ENCODE data around the gene ACP1. TPM values are rescaled to one million over a fixed set of nuclear protein-coding genes. Genes with fewer than 3 reads are reported as not detected.

The ACP1 gene
- total and polyA plus RNA-seq, 7 donors = 62.6 to 162 (median 86.1) TPM

- TF ChIP-seq POLR2AphosphoS5 (IDR thresholded peaks at IDR 0.05) = no peak
- no peak for TF ChIP-seq CTCF (IDR thresholded peaks at IDR 0.05)
- no peak for TF ChIP-seq POLR2A (IDR thresholded peaks at IDR 0.05)
- no peak for TF ChIP-seq EP300 (IDR thresholded peaks at IDR 0.05)
Measured at GRCh38 chr2:228115-228514, 36.6 kb upstream of the ACP1 start.

GRCh38 chr2:228518-229278 lies 36.0 kb upstream of the ACP1 start:
- Histone ChIP-seq H3K9me3 (no peaks in the 10 kb centered on the region), H3K4me3 (no peak overlapping the region), H3K36me3 (peaks cover 0 to 79% (median 8%) of the 10 kb centered on the region in 4 donors), H3K27ac (no peak overlapping the region), H3K27me3 (no peaks in the 10 kb centered on the region), H3K4me1 (no peaks in the 10 kb centered on the region)
- WGBS, 2 donors = 94 to 96% methylated on average over 8 of the region's 8 CpGs
- no peak for DNase-seq
- intact Hi-C loops (cut with DNase I) = no loop called here
- TF ChIP-seq CTCF (IDR thresholded peaks at IDR 0.05) (no peak), EP300 (IDR thresholded peaks at IDR 0.05) (no peak)

More at GRCh38 chr2:228115-228514, 36.6 kb upstream of the ACP1 start:
- no peak overlapping the region for H3K4me3 ChIP-seq
- no peak for DNase-seq
- 94 to 97% methylated on average over 9 of the region's 9 CpGs for WGBS, 2 donors
- no peaks in the 10 kb centered on the region for H3K4me1 ChIP-seq
- no peaks in the 10 kb centered on the region for H3K27me3 ChIP-seq
- H3K27ac ChIP-seq = no peak overlapping the region
- peaks cover 0 to 79% (median 6%) of the 10 kb centered on the region in 4 donors for H3K36me3 ChIP-seq
- intact Hi-C loops (cut with DNase I) = no loop called here
- H3K9me3 ChIP-seq = no peaks in the 10 kb centered on the region

DNA sequence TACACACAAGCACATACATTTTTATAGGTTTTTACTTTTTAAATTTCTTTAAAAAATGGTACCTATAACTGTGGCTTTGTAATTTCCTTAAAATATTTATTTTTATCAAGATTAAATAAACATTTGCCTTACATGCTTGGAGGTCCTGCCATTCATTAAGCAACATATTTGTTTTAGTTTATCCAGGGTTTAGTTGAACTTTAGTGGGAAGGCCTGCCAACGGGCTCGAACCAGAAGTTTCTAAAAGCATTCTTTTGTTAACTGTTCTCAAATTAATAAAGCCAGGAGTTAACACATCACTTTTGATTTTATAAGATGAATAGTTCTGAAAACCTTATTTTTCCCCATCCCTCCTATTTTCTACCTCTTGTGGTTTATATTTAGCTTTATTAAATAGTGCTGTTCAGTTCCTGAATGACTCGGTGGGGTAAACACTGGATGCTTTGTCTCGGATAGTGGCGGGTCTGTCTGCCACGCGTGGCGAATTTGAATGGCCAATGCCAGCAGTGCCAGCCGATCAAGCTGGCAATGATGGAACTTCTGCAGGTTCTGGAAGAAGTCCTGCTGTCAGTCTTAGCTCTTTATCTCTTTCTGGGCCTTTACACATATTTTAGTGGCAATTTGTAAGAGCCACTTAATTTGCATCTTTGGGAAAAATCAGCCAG lies 33.1 kb upstream of the ACP1 start:
- no peaks in the 10 kb centered on the region for H3K4me1 ChIP-seq
- intact Hi-C loops (cut with DNase I) = no loop called here
- H3K9me3 ChIP-seq = no peaks in the 10 kb centered on the region
- DNase-seq = no peak
- H3K27ac ChIP-seq = no peak overlapping the region
- no peak overlapping the region for H3K4me3 ChIP-seq
- no peaks in the 10 kb centered on the region for H3K27me3 ChIP-seq
- TF ChIP-seq CTCF (IDR thresholded peaks at IDR 0.05) (no peak), POLR2A (IDR thresholded peaks at IDR 0.05) (no peak)
- 84 to 87% methylated on average over 9 of the region's 9 CpGs for WGBS, 2 donors
- H3K36me3 ChIP-seq = peaks cover 0 to 54% (median 5%) of the 10 kb centered on the region in 4 donors

DNA sequence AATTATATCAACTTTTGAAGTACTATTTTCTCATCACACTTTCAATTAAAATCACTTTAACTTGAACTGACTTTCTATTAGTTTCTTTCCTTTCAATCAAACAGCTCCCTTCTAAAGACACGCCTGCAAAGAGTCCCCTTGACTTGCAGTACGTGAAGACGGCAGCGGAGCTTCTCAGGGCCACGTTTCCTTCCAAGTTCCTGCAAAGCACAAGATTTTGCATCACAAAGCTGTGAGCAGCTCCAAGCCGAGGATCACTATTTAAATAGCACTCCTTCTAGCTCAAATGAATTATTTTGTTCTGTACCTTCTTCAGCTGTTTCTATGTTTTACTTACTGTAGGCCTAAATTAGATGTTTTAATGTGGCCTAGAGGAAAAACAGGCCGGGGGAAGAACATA lies 31.7 kb upstream of the ACP1 start:
- no peak for DNase-seq
- H3K36me3 ChIP-seq = peaks cover 0 to 43% (median 3%) of the 10 kb centered on the region in 4 donors
- intact Hi-C loops (cut with DNase I) = no loop called here

More for the DNA sequence above, 31.7 kb upstream of the ACP1 start:
- Histone ChIP-seq H3K4me1 (no peaks in the 10 kb centered on the region), H3K27me3 (no peaks in the 10 kb centered on the region), H3K27ac (no peak overlapping the region), H3K4me3 (no peak overlapping the region), H3K9me3 (no peaks in the 10 kb centered on the region)
- TF ChIP-seq POLR2AphosphoS5 (IDR thresholded peaks at IDR 0.05) = no peak
- TF ChIP-seq POLR2A (IDR thresholded peaks at IDR 0.05) = no peak
- TF ChIP-seq EP300 (IDR thresholded peaks at IDR 0.05) = no peak
- TF ChIP-seq CTCF (IDR thresholded peaks at IDR 0.05) = no peak
- 81 to 84% methylated on average over 7 of the region's 7 CpGs for WGBS, 2 donors
